ENCODE results near the gene DNAJC4.

GRCh38 chr11:64220271-64220670, 10.1 kb upstream of the DNAJC4 start:
- TF ChIP-seq, protein P1, sequence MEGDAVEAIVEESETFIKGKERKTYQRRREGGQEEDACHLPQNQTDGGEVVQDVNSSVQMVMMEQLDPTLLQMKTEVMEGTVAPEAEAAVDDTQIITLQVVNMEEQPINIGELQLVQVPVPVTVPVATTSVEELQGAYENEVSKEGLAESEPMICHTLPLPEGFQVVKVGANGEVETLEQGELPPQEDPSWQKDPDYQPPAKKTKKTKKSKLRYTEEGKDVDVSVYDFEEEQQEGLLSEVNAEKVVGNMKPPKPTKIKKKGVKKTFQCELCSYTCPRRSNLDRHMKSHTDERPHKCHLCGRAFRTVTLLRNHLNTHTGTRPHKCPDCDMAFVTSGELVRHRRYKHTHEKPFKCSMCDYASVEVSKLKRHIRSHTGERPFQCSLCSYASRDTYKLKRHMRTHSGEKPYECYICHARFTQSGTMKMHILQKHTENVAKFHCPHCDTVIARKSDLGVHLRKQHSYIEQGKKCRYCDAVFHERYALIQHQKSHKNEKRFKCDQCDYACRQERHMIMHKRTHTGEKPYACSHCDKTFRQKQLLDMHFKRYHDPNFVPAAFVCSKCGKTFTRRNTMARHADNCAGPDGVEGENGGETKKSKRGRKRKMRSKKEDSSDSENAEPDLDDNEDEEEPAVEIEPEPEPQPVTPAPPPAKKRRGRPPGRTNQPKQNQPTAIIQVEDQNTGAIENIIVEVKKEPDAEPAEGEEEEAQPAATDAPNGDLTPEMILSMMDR (optimal IDR thresholded peaks at IDR 0.05 in 1 of 3, IDR thresholded peaks at IDR 0.05 in 1 of 3, conservative IDR thresholded peaks at IDR 0.05 in 1 of 3; ENCODE audit: extremely low read depth in 1 of 3, insufficient read depth in 2 of 3, low read length in 3 of 3): no peak
- TF ChIP-seq EZH2 (IDR thresholded peaks at IDR 0.05; ENCODE audit: low read length): no peak
